Duodenal mucosa (tissue), 2 donors: ENCODE data around the gene PPIL6.

Experiments
- H3K27ac ChIP-seq: one replicate; pipeline ENCODE4 v1.7.0; 2013; ENCODE audit warnings: low read depth, low read length
- H3K27me3 ChIP-seq, 2 donors: one replicate each; pipeline ENCODE4 v1.7.0; 2013; ENCODE audit warnings: low read length in 2 of 2, control low read depth in 1 of 2; ENCODE audit not compliant: insufficient read depth in 2 of 2, control insufficient read depth in 1 of 2
- H3K36me3 ChIP-seq, 2 donors: one replicate each; pipeline ENCODE4 v1.7.0; 2013; ENCODE audit warnings: low read length in 2 of 2, control low read depth in 1 of 2; ENCODE audit not compliant: insufficient read depth in 2 of 2, control insufficient read depth in 1 of 2
- H3K4me1 ChIP-seq, 2 donors: one replicate each; pipeline ENCODE4 v1.7.0; 2013; ENCODE audit warnings: low read length in 2 of 2, control low read depth in 1 of 2; ENCODE audit not compliant: insufficient read depth in 2 of 2, control insufficient read depth in 1 of 2
- H3K4me3 ChIP-seq, 2 donors: one replicate each; pipeline ENCODE4 v1.7.0; 2013; ENCODE audit warnings: low read length in 2 of 2, low read depth in 1 of 2
- H3K9ac ChIP-seq, 2 donors: one replicate each; pipeline ENCODE4 v1.7.0; 2013; ENCODE audit warnings: low read length in 2 of 2, low read depth in 1 of 2
- H3K9me3 ChIP-seq, 2 donors: one replicate each; pipeline ENCODE4 v1.7.0; 2013; ENCODE audit warnings: low read length in 2 of 2, control low read depth in 1 of 2; ENCODE audit not compliant: control insufficient read depth in 1 of 2

PPIL6 gene

GRCh38 chr6:109449795-109450673, 9.6 kb upstream of the PPIL6 start:
- H3K36me3 ChIP-seq, result peaks cover 25 to 49% of the 10 kb centered on the region in 2 donors
- no peak overlapping the region for H3K27ac ChIP-seq

GRCh38 chr6:109449064-109449794, 8.8 kb upstream of the PPIL6 start:
- H3K27me3 ChIP-seq, result no peaks in the 10 kb centered on the region
- no peak overlapping the region for H3K27ac ChIP-seq
- no peak overlapping the region for H3K4me3 ChIP-seq
- peaks cover 31 to 57% of the 10 kb centered on the region in 2 donors for H3K36me3 ChIP-seq
- H3K9me3 ChIP-seq, result no peaks in the 10 kb centered on the region
- H3K9ac ChIP-seq, result no peak overlapping the region
- H3K4me1 ChIP-seq, result peaks cover 12 to 15% of the 10 kb centered on the region in 2 donors

More at GRCh38 chr6:109449795-109450673, 9.6 kb upstream of the PPIL6 start:
- Histone ChIP-seq H3K9ac (no peak overlapping the region), H3K4me3 (no peak overlapping the region), H3K4me1 (peaks cover 17 to 18% of the 10 kb centered on the region in 2 donors), H3K9me3 (no peaks in the 10 kb centered on the region), H3K27me3 (no peaks in the 10 kb centered on the region)

DNA sequence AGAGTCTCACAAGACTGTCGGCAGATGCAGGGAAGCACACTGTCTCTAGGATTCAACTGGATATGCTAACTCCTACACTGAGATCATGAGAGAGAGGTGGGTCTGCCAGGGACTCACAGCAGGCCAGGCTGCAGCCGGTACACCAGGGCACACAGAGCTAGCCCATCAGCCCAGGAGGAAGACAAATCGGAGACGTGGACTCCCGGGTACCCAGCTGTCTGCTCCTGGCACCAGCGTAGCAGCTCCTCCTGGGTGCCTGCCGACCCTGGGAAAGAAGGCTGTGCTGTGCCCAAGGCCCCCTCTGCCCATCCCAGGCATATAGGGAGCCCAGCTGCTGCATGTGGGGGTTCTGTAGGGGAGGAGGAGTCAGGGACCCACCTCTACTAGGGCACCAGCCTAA, 8.2 kb upstream of the PPIL6 start:
- no peaks in the 10 kb centered on the region for H3K27me3 ChIP-seq
- H3K9ac ChIP-seq, result no peak overlapping the region
- H3K36me3 ChIP-seq, result peaks cover 31 to 61% of the 10 kb centered on the region in 2 donors

GRCh38 chr6:109447878-109448555, 7.6 kb upstream of the PPIL6 start:
- Histone ChIP-seq H3K27me3 (no peaks in the 10 kb centered on the region), H3K4me3 (no peak overlapping the region), H3K27ac (no peak overlapping the region), H3K4me1 (peaks cover 0 to 7% of the 10 kb centered on the region in 2 donors), H3K36me3 (peaks cover 31 to 61% of the 10 kb centered on the region in 2 donors), H3K9ac (no peak overlapping the region), H3K9me3 (no peaks in the 10 kb centered on the region)

More for the DNA sequence above, 8.2 kb upstream of the PPIL6 start:
- no peaks in the 10 kb centered on the region for H3K9me3 ChIP-seq
- H3K4me3 ChIP-seq, result no peak overlapping the region
- no peak overlapping the region for H3K27ac ChIP-seq
- peaks cover 6 to 9% of the 10 kb centered on the region in 2 donors for H3K4me1 ChIP-seq

GRCh38 chr6:109447087-109447486, 6.7 kb upstream of the PPIL6 start:
- Histone ChIP-seq H3K27ac (no peak overlapping the region), H3K9me3 (no peaks in the 10 kb centered on the region), H3K4me1 (peaks cover 6 to 13% of the 10 kb centered on the region in 2 donors), H3K9ac (no peak overlapping the region), H3K36me3 (peaks cover 28 to 64% of the 10 kb centered on the region in 2 donors), H3K27me3 (no peaks in the 10 kb centered on the region), H3K4me3 (no peak overlapping the region)

GRCh38 chr6:109446541-109446940, 6.1 kb upstream of the PPIL6 start:
- no peak overlapping the region for H3K9ac ChIP-seq
- peaks cover 22 to 59% of the 10 kb centered on the region in 2 donors for H3K36me3 ChIP-seq
- H3K27ac ChIP-seq, result no peak overlapping the region
- no peak overlapping the region for H3K4me3 ChIP-seq
- H3K4me1 ChIP-seq, result peaks cover 12 to 19% of the 10 kb centered on the region in 2 donors
- no peaks in the 10 kb centered on the region for H3K27me3 ChIP-seq
- H3K9me3 ChIP-seq, result no peaks in the 10 kb centered on the region

GRCh38 chr6:109446072-109446471, 5.6 kb upstream of the PPIL6 start:
- Histone ChIP-seq H3K27ac (no peak overlapping the region), H3K27me3 (no peaks in the 10 kb centered on the region), H3K36me3 (peaks cover 20 to 59% of the 10 kb centered on the region in 2 donors), H3K9me3 (no peaks in the 10 kb centered on the region), H3K4me1 (peaks cover 14 to 21% of the 10 kb centered on the region in 2 donors), H3K4me3 (no peak overlapping the region), H3K9ac (no peak overlapping the region)

DNA sequence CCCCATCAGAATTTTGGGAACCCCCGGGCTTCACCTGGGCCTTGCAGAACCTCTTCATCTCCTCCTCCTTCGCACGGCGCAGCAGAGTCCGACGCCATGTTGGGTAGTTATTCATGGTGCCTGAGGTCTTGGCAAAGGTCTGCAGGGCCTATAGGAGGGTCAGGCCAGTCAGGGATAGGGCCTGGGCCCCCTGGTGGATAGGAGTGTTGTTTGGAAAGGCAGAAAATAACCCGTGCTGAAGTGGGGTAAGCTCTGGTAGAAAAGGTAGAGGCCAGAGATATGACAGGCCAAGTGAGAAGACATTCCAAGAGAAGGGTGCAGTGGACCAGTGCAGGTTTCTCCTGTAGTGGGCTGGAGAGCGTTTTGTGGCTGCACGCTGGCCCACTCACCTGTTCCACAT, 5.0 kb upstream of the PPIL6 start:
- Histone ChIP-seq H3K27me3 (no peaks in the 10 kb centered on the region), H3K9ac (no peak overlapping the region), H3K9me3 (no peaks in the 10 kb centered on the region), H3K4me1 (peaks cover 14 to 21% of the 10 kb centered on the region in 2 donors), H3K27ac (no peak overlapping the region), H3K36me3 (peaks cover 20 to 54% of the 10 kb centered on the region in 2 donors), H3K4me3 (no peak overlapping the region)

GRCh38 chr6:109443425-109443950, 3.1 kb upstream of the PPIL6 start:
- H3K36me3 ChIP-seq, result peaks cover 20 to 53% of the 10 kb centered on the region in 2 donors
- H3K9me3 ChIP-seq, result no peaks in the 10 kb centered on the region
- no peak overlapping the region for H3K9ac ChIP-seq
- no peak overlapping the region for H3K4me3 ChIP-seq
- no peaks in the 10 kb centered on the region for H3K27me3 ChIP-seq
- peaks cover 14 to 21% of the 10 kb centered on the region in 2 donors for H3K4me1 ChIP-seq
- H3K27ac ChIP-seq, result no peak overlapping the region
